KMS-11 (cell line): Measurements from ENCODE around the gene HTR4.
"Not testable (repeated sequence)": the region's sequence is repeated elsewhere in the genome, so short reads cannot be mapped to it uniquely, and the experiment has no call there.

ENCODE experiments used
- H2AFZ ChIP-seq: fragments of 200-600 bp; sonication (generic); 2 replicates; pipeline ENCODE4 v1.6.1; 2016; ENCODE audit warnings: antibody characterized with exemption, mixed run types, low read depth
- H3K27ac ChIP-seq: fragments of 200-600 bp; sonication (generic); 2 replicates; pipeline ENCODE4 v1.6.1; 2016; ENCODE audit warnings: mild to moderate bottlenecking, mixed run types
- H3K27me3 ChIP-seq: fragments of 200-600 bp; sonication (generic); 2 replicates; pipeline ENCODE4 v1.6.1; 2017; ENCODE audit warnings: mild to moderate bottlenecking, low read depth, mixed run types, moderate library complexity; ENCODE audit not compliant: insufficient read depth
- H3K36me3 ChIP-seq: fragments of 200-600 bp; sonication (generic); 2 replicates; pipeline ENCODE4 v1.6.1; 2017; ENCODE audit warnings: mild to moderate bottlenecking, mixed run types; ENCODE audit not compliant: insufficient read depth
- H3K4me1 ChIP-seq: fragments of 200-600 bp; sonication (generic); 2 replicates; pipeline ENCODE4 v1.6.1; 2016; ENCODE audit warnings: mild to moderate bottlenecking, low read depth, mixed run types; ENCODE audit not compliant: poor library complexity, severe bottlenecking
- H3K4me2 ChIP-seq: fragments of 200-600 bp; sonication (generic); 2 replicates; pipeline ENCODE4 v1.7.0; 2016; ENCODE audit warnings: mild to moderate bottlenecking, mixed run types
- H3K4me3 ChIP-seq: fragments of 200-600 bp; sonication (generic); IDR thresholded peaks from 2 replicates; pipeline ENCODE4 v1.6.1; 2017; ENCODE audit warnings: low read depth, low read length, mixed read lengths; ENCODE audit not compliant: insufficient read depth
- H3K79me2 ChIP-seq: fragments of 200-600 bp; sonication (generic); 2 replicates; pipeline ENCODE4 v1.6.1; 2016; ENCODE audit warnings: low read depth, mixed run types; ENCODE audit not compliant: insufficient read depth
- H3K9ac ChIP-seq: fragments of 200-600 bp; sonication (generic); 2 replicates; pipeline ENCODE4 v1.6.1; 2016; ENCODE audit warnings: mild to moderate bottlenecking, mixed run types
- H4K20me1 ChIP-seq: fragments of 200-600 bp; sonication (generic); 2 replicates; pipeline ENCODE4 v1.6.1; 2016; ENCODE audit warnings: mild to moderate bottlenecking, mixed run types; ENCODE audit not compliant: insufficient read depth
- TF ChIP-seq, protein P1 (sequence below): fragments of 200-600 bp; sonication (generic); conservative IDR thresholded peaks from 2 replicates; pipeline ENCODE4 v1.6.1; 2017; ENCODE audit warnings: low read depth, mild to moderate bottlenecking, antibody characterized with exemption, low read length, moderate library complexity, mixed read lengths

The HTR4 gene

DNA sequence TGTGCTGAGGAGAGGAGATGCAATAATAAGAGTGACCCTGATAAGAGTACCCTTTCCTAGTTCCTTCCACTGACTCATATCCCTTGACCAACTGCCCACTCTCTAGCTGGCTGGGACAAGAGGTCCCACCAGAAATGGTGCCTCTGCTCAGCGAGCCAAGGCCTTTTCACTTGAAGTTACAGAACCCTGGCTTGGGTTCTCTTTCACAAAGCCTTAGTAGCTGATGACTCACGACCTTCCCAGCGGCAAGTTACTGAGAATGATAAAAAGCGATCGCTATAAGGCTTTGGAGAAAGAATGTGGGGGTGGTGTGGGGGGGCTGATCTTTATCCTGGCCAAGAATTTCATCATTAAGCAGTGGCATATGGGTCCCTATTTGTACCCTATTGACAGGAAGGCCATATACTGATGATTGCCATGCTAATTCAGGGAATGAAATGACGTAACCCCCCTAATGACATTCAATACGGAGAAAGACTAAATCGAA lies 180.3 kb downstream of the HTR4 start:
- Histone ChIP-seq H4K20me1 (no peaks in the 10 kb centered on the region), H2AFZ (no peak overlapping the region), H3K4me2 (no peak overlapping the region), H3K27ac (no peak overlapping the region), H3K4me3 (no peak overlapping the region), H3K36me3 (no peaks in the 10 kb centered on the region), H3K4me1 (no peaks in the 10 kb centered on the region), H3K9ac (no peak overlapping the region), H3K79me2 (no peaks in the 10 kb centered on the region), H3K27me3 (no peaks in the 10 kb centered on the region)
- TF ChIP-seq, protein P1, sequence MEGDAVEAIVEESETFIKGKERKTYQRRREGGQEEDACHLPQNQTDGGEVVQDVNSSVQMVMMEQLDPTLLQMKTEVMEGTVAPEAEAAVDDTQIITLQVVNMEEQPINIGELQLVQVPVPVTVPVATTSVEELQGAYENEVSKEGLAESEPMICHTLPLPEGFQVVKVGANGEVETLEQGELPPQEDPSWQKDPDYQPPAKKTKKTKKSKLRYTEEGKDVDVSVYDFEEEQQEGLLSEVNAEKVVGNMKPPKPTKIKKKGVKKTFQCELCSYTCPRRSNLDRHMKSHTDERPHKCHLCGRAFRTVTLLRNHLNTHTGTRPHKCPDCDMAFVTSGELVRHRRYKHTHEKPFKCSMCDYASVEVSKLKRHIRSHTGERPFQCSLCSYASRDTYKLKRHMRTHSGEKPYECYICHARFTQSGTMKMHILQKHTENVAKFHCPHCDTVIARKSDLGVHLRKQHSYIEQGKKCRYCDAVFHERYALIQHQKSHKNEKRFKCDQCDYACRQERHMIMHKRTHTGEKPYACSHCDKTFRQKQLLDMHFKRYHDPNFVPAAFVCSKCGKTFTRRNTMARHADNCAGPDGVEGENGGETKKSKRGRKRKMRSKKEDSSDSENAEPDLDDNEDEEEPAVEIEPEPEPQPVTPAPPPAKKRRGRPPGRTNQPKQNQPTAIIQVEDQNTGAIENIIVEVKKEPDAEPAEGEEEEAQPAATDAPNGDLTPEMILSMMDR, result no peak

DNA sequence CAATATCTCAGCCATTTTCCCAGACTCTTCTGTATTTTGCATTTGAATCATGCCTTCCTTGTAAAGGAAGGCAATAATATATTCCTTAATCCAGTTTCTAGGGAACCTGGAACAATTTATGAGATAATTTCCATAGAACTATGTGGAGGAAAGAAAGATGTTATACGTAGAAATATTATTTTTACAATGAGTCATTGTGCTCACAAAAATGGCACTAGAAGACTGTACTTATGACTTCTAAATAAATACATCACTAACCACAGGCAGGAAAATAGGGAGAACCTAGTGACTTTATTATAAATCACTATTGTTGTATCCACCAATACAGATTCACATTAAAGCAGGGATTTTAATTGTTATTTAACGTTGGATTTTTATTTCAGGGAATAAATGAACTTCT lies 182.9 kb downstream of the HTR4 start:
- no peak overlapping the region for H3K4me3 ChIP-seq
- H3K27ac ChIP-seq, result no peak overlapping the region
- H3K4me1 ChIP-seq, result no peaks in the 10 kb centered on the region
- H3K36me3 ChIP-seq, result no peaks in the 10 kb centered on the region
- no peaks in the 10 kb centered on the region for H3K79me2 ChIP-seq
- no peak overlapping the region for H3K9ac ChIP-seq
- TF ChIP-seq, protein P1, result no peak
- no peak overlapping the region for H3K4me2 ChIP-seq
- no peak overlapping the region for H2AFZ ChIP-seq
- no peaks in the 10 kb centered on the region for H4K20me1 ChIP-seq
- H3K27me3 ChIP-seq, result no peaks in the 10 kb centered on the region

DNA sequence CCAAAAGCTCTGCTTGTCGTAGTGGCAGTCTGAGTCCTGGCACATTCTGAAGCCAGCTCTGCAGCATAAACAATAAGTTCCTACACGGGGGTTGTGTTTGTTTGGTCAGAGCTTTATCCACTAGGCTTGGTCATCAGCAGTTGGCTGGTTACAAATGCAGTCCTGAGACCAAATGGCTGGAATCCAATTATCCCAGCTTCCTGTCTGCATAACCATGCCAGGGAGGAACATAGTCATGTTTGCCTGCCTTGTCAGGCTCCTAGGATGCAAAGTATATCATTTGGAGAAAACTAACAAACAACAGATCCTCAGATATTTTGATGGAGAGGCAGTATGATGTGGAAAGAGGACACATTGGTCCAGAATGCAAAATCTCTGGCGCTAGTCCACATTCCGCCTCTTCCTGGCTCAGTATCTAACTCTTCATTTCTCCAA lies 184.8 kb downstream of the HTR4 start:
- Histone ChIP-seq H3K36me3 (no peaks in the 10 kb centered on the region), H3K4me3 (no peak overlapping the region), H3K27ac (no peak overlapping the region), H3K9ac (no peak overlapping the region), H4K20me1 (no peaks in the 10 kb centered on the region), H3K79me2 (no peaks in the 10 kb centered on the region), H3K4me1 (no peaks in the 10 kb centered on the region), H2AFZ (no peak overlapping the region), H3K4me2 (no peak overlapping the region), H3K27me3 (no peaks in the 10 kb centered on the region)
- TF ChIP-seq, protein P1, result no peak

DNA sequence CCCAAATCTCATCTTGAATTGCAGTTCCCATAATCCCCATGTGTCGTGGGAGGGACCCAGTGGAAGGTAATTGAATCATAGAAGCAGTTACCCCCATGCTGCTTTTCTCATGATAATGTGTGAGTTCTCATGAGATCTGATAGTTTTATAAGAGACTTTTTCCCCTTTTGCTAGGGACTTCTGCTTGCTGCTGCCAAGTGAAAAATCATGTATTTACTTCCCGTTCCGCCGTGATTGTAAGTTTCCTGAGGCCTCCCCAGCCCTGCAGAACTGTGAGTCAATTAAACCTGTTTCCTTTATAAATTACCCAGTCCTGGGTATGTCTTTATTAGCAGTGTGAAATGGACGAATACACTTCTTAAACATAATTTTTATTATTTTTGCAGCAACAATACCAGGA lies 185.6 kb downstream of the HTR4 start:
- H3K27ac ChIP-seq, H3K4me2 ChIP-seq, H2AFZ ChIP-seq, H3K4me1 ChIP-seq, H3K36me3 ChIP-seq, H3K27me3 ChIP-seq, H4K20me1 ChIP-seq, H3K79me2 ChIP-seq, H3K9ac ChIP-seq, H3K4me3 ChIP-seq: not testable (repeated sequence)

DNA sequence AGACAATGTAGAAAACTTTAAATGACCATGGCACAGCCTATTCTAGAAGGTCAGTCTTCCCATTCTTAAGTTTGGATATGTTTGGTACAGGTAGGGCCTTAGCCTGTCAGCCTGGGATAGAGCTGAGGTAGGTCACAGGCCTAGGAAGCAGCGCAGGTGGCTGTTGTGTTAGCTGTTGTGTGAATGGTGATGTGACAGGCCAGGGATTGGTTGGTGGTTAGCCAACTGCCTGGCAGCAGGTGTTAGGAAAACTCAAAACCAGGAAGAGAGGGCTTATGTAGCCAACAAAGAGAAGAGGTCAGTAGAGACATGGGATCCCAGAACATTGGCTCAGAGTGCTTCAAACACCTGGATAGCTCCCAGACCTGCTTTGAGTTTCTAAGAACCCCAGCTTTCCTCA lies 186.4 kb downstream of the HTR4 start:
- H3K4me1 ChIP-seq, result no peaks in the 10 kb centered on the region
- H3K4me3 ChIP-seq, result no peak overlapping the region
- H3K79me2 ChIP-seq, result no peaks in the 10 kb centered on the region
- H3K27me3 ChIP-seq, result no peaks in the 10 kb centered on the region
- H4K20me1 ChIP-seq, result no peaks in the 10 kb centered on the region
- no peak overlapping the region for H3K9ac ChIP-seq
- H3K36me3 ChIP-seq, result no peaks in the 10 kb centered on the region
- no peak overlapping the region for H2AFZ ChIP-seq
- no peak overlapping the region for H3K27ac ChIP-seq
- TF ChIP-seq, protein P1, result no peak
- no peak overlapping the region for H3K4me2 ChIP-seq
